ENCODE data around the gene TRAK2. TPM values are rescaled to one million over a fixed set of nuclear protein-coding genes. Genes with fewer than 3 reads are reported as not detected.
A peak's percentile ranks its signal among the peaks of the same experiment; 100 is the strongest.

Gene TRAK2
- total RNA-seq, 3 donors from 2014 or later: 65.6 to 82.2 (median 76.0) TPM

GRCh38 chr2:201425952-201426351, 25.3 kb downstream of the TRAK2 start:
- ATAC-seq: no peak
- no peak for TF ChIP-seq CTCF (IDR thresholded peaks at IDR 0.05)

GRCh38 chr2:201420442-201421113, 30.7 kb downstream of the TRAK2 start:
- H3K4me3 ChIP-seq: no peak overlapping the region
- intact Hi-C loops (cut with DNase I, micrococcal nuclease): no loop called here
- ATAC-seq (no peak), DNase-seq (no peak)
- H3K4me1 ChIP-seq (ENCODE audit: low read depth): peaks cover 14% of the 10 kb centered on the region
- TF ChIP-seq CTCF (IDR thresholded peaks at IDR 0.05): no peak
- H3K9me3 ChIP-seq: no peaks in the 10 kb centered on the region
- no peaks in the 10 kb centered on the region for H3K36me3 ChIP-seq (ENCODE audit: low read depth)

More at GRCh38 chr2:201425952-201426351, 25.3 kb downstream of the TRAK2 start:
- Histone ChIP-seq H3K36me3 (ENCODE audit: low read depth) (no peaks in the 10 kb centered on the region), H3K9me3 (peaks cover 2% of the 10 kb centered on the region), H3K4me3 (no peak overlapping the region), H3K4me1 (ENCODE audit: low read depth) (peaks cover 14% of the 10 kb centered on the region)
- intact Hi-C loops (cut with DNase I, micrococcal nuclease): no loop called here
- DNase-seq: no peak

GRCh38 chr2:201419986-201420385, 31.3 kb downstream of the TRAK2 start:
- DNase-seq: no peak
- H3K36me3 ChIP-seq (ENCODE audit: low read depth): no peaks in the 10 kb centered on the region
- intact Hi-C loops (cut with DNase I, micrococcal nuclease): no loop called here
- no peak overlapping the region for H3K4me3 ChIP-seq
- ATAC-seq: no peak
- peaks cover 13% of the 10 kb centered on the region for H3K4me1 ChIP-seq (ENCODE audit: low read depth)
- no peak for TF ChIP-seq CTCF (IDR thresholded peaks at IDR 0.05)
- H3K9me3 ChIP-seq: no peaks in the 10 kb centered on the region

- ATAC-seq: peak; percentile 85
- intact Hi-C loops (cut with DNase I, micrococcal nuclease): no loop called here
- DNase-seq: peak in 2 of 3 donors; percentile 45 to 56
Observed at GRCh38 chr2:201419057-201419635, 32.1 kb downstream of the TRAK2 start.

GRCh38 chr2:201415149-201415548, 36.1 kb downstream of the TRAK2 start:
- ATAC-seq (no peak), DNase-seq (no peak)
- Histone ChIP-seq H3K4me1 (ENCODE audit: low read depth) (peaks cover 8% of the 10 kb centered on the region), H3K36me3 (ENCODE audit: low read depth) (no peaks in the 10 kb centered on the region), H3K4me3 (no peak overlapping the region), H3K9me3 (no peaks in the 10 kb centered on the region)
- intact Hi-C loops (cut with DNase I, micrococcal nuclease): no loop called here
- no peak for TF ChIP-seq CTCF (IDR thresholded peaks at IDR 0.05)

More at GRCh38 chr2:201419057-201419635, 32.1 kb downstream of the TRAK2 start:
- TF ChIP-seq CTCF (IDR thresholded peaks at IDR 0.05): no peak
- Histone ChIP-seq H3K4me1 (ENCODE audit: low read depth) (peaks cover 6% of the 10 kb centered on the region), H3K9me3 (no peaks in the 10 kb centered on the region), H3K4me3 (no peak overlapping the region), H3K36me3 (ENCODE audit: low read depth) (no peaks in the 10 kb centered on the region)

All from mucosa of descending colon (tissue), 3 donors.